Stomach (tissue), 4 donors: ENCODE data around the gene NRDE2.

ENCODE experiments used
- CTCF ChIP-seq, 7 experiments: fragments of 450-650 bp in 4 of 7; fragments of 200-600 bp in 3 of 7; sonication (generic) in 3 of 7; IDR thresholded peaks; one replicate each; pipeline ENCODE4 v1.5.1; 2016 to 2019; ENCODE audit warnings: antibody characterized with exemption in 7 of 7, control low read depth in 2 of 7, mild to moderate bottlenecking in 1 of 7
- EP300 ChIP-seq: sonication (generic); formaldehyde crosslinking; IDR thresholded peaks from one replicate; pipeline ENCODE4 v1.6.1; 2017; ENCODE audit warnings: antibody characterized with exemption
- POLR2A ChIP-seq, 4 donors: fragments of 450-650 bp; IDR thresholded peaks; one replicate each; pipeline ENCODE4 v1.6.1; 2016; ENCODE audit warnings: antibody characterized with exemption in 4 of 4, control low read depth in 2 of 4, mild to moderate bottlenecking in 1 of 4, moderate library complexity in 1 of 4
- POLR2AphosphoS5 ChIP-seq, 3 donors: sonication (generic); formaldehyde crosslinking; IDR thresholded peaks; one replicate each; pipeline ENCODE4 v1.6.1; 2016; ENCODE audit warnings: antibody characterized with exemption in 3 of 3

GRCh38 chr14:90297876-90298629, 33.7 kb downstream of the NRDE2 start:
- no peak for TF ChIP-seq CTCF (IDR thresholded peaks at IDR 0.05)
- TF ChIP-seq POLR2A (IDR thresholded peaks at IDR 0.05), result no peak
- TF ChIP-seq EP300, result no peak
- TF ChIP-seq POLR2AphosphoS5 (IDR thresholded peaks at IDR 0.05), result no peak
